Measurements from ENCODE around the gene PRKCA. TPM values are rescaled to one million over a fixed set of nuclear protein-coding genes. Genes with fewer than 3 reads are reported as not detected.

PRKCA gene
- total RNA-seq, 2 donors from 2014 or later, result 8.3 to 26.5 TPM

DNA sequence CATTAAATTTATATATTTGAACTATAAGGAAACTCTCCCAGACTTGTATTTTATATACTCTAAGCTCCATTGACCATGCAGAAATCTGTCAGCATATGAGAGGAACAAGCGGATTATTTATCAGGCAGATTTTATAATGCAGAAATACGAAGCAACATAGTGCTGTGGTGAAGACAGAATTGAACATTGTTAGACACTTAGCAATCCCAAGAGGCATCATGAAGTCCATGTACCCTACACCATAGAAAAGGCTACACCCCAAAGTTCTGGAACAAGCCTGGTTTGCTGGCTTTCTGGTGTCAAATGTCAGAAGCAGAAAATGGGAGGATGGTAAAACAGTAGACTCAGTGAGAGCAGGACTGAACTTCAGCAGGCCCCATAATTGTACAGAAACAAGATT lies 241.1 kb downstream of the PRKCA start:
- Histone ChIP-seq H3K27ac (no peak overlapping the region), H3K4me1 (replicated peaks) (no peaks in the 10 kb centered on the region), H3K4me3 (no peak overlapping the region), H3K9me3 (no peaks in the 10 kb centered on the region), H3K36me3 (no peaks in the 10 kb centered on the region), H3K27me3 (replicated peaks; ENCODE audit: insufficient read depth) (no peaks in the 10 kb centered on the region)
- DNase-seq (ENCODE audit: low spot score), result no peak
- intact Hi-C loops (cut with DNase I), result no loop called here
- no peak for TF ChIP-seq POLR2A (IDR thresholded peaks at IDR 0.05)
- TF ChIP-seq, protein P1, sequence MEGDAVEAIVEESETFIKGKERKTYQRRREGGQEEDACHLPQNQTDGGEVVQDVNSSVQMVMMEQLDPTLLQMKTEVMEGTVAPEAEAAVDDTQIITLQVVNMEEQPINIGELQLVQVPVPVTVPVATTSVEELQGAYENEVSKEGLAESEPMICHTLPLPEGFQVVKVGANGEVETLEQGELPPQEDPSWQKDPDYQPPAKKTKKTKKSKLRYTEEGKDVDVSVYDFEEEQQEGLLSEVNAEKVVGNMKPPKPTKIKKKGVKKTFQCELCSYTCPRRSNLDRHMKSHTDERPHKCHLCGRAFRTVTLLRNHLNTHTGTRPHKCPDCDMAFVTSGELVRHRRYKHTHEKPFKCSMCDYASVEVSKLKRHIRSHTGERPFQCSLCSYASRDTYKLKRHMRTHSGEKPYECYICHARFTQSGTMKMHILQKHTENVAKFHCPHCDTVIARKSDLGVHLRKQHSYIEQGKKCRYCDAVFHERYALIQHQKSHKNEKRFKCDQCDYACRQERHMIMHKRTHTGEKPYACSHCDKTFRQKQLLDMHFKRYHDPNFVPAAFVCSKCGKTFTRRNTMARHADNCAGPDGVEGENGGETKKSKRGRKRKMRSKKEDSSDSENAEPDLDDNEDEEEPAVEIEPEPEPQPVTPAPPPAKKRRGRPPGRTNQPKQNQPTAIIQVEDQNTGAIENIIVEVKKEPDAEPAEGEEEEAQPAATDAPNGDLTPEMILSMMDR (IDR thresholded peaks at IDR 0.05), result no peak
- TF ChIP-seq POLR2AphosphoS5 (IDR thresholded peaks at IDR 0.05), result no peak
- WGBS, result 87% methylated on average over 2 of the region's 2 CpGs

DNA sequence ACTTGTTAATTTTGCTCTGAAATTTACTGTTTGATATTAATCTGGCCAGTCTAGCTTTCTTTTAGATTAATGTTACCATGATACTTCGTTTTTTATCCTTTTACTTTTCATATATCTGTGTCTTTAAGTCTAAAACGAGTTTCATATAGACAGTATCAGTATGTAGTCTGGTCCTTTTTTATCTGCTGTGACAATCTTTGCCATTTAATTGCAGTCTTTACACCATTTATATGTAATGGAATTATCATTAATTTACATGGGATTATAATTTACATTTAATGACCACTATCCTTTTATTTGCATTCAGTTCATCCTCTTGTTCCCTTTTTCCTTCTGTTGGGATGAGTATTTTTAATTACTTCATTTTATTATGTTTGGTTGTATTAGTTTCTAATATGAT lies 243.5 kb downstream of the PRKCA start:
- no peak for DNase-seq (ENCODE audit: low spot score)
- H3K4me1 ChIP-seq (replicated peaks), result no peaks in the 10 kb centered on the region
- TF ChIP-seq, protein P1 (IDR thresholded peaks at IDR 0.05), result no peak
- no peak for TF ChIP-seq POLR2A (IDR thresholded peaks at IDR 0.05)
- no peak for TF ChIP-seq POLR2AphosphoS5 (IDR thresholded peaks at IDR 0.05)
- intact Hi-C loops (cut with DNase I), result no loop called here
- H3K36me3 ChIP-seq, result no peaks in the 10 kb centered on the region
- H3K4me3 ChIP-seq, result no peak overlapping the region
- no peak overlapping the region for H3K27ac ChIP-seq
- no peaks in the 10 kb centered on the region for H3K27me3 ChIP-seq (replicated peaks; ENCODE audit: insufficient read depth)
- WGBS, result 95% methylated on average over 2 of the region's 2 CpGs
- no peaks in the 10 kb centered on the region for H3K9me3 ChIP-seq

DNA sequence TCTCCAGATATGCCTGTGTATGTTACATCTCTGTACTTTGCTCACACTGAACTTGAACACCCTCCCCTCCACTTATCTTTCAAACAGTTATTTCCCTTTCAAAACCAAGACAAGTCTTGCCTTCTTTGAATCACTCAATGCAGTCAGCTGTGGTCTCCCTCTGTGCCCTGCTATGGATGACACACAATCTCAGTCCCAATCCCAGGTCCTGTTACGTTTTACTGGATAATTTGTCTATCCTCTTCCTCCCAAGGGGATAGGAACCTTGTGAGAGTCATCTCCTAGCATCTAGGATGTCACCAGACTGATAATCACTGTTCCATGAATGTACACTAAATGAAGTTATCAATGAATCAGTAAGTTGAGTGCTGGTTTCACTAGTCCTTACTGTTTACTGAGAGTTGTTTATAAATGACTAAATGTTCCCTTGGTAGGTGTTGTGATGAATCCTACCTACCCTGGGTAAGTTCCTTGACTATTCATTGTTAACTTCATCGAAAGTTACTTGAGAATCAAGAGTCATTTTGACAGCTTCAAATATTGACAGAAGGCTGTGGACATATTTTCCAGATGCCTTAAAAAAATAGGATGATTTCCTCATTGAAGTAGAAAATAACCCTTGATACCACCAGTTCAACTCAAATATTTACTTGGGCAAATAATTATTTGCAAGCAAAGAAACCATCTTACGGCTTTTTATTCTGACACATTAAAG lies 244.9 kb downstream of the PRKCA start:
- H3K27me3 ChIP-seq (replicated peaks; ENCODE audit: insufficient read depth), result no peaks in the 10 kb centered on the region
- intact Hi-C loops (cut with DNase I), result no loop called here
- no peaks in the 10 kb centered on the region for H3K36me3 ChIP-seq
- 57% methylated on average over 3 of the region's 3 CpGs for WGBS
- no peak overlapping the region for H3K27ac ChIP-seq
- no peaks in the 10 kb centered on the region for H3K9me3 ChIP-seq
- no peak for DNase-seq (ENCODE audit: low spot score)
- H3K4me3 ChIP-seq, result no peak overlapping the region
- TF ChIP-seq, protein P1 (IDR thresholded peaks at IDR 0.05), result no peak
- TF ChIP-seq POLR2AphosphoS5 (IDR thresholded peaks at IDR 0.05), result no peak
- no peak for TF ChIP-seq POLR2A (IDR thresholded peaks at IDR 0.05)
- H3K4me1 ChIP-seq (replicated peaks), result no peaks in the 10 kb centered on the region

DNA sequence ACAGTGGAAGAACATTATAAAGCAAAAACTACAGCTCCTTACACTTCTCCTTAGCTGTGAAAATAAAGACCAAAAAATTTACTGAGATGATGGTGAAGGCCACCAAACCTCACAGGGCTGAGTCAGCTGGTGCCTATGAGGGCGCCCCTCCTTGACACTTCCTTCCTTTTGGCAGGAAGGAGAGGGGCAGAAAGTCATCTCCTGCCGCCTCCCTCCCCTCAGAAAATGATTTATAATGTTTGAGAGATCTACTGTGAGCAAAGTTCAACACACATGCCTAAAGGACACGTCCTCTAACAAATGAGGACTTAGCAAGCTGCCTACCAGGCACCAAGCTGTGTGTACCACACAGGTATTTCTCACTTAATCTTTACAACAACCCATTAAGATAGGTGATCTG lies 245.7 kb downstream of the PRKCA start:
- H3K27ac ChIP-seq, result no peak overlapping the region
- H3K27me3 ChIP-seq (replicated peaks; ENCODE audit: insufficient read depth), result no peaks in the 10 kb centered on the region
- WGBS, result 54% methylated on average over 3 of the region's 3 CpGs
- H3K36me3 ChIP-seq, result no peaks in the 10 kb centered on the region
- H3K4me1 ChIP-seq (replicated peaks), result no peaks in the 10 kb centered on the region
- intact Hi-C loops (cut with DNase I), result no loop called here
- H3K9me3 ChIP-seq, result no peaks in the 10 kb centered on the region
- no peak overlapping the region for H3K4me3 ChIP-seq
- no peak for DNase-seq (ENCODE audit: low spot score)
- TF ChIP-seq POLR2AphosphoS5 (IDR thresholded peaks at IDR 0.05), result no peak
- TF ChIP-seq, protein P1 (IDR thresholded peaks at IDR 0.05), result no peak
- TF ChIP-seq POLR2A (IDR thresholded peaks at IDR 0.05), result no peak

DNA sequence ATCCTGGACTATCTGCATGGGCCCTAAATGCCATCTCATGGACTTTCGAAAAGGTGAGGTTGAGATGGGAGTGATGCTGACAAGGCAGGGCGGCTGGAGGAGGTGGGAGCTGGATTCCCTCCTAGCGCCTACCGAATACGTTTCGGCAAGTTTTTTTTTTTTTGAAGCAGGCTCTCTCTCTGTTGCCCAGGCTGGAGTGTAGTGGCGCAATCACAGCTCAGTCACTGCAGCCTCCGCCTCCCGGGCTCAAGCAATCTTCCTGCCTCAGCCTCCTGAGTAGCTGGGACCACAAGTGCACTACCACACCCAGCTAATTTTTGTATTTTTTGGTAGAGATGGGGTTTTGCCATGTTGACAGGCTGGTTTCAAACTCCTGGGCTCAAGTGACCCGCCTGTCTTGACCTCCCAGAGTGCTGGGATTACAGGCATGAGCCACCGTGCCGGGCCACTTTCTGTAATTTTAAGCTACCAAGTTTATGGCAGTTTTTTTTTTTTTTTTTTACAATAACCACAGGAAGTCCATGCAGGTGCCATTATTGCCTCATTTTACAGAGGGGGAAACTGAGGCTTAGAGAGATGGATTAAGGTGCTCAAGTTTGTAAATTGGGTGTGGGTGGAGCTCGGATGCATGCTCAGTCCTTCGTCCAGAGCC lies 246.4 kb downstream of the PRKCA start:
- no peaks in the 10 kb centered on the region for H3K27me3 ChIP-seq (replicated peaks; ENCODE audit: insufficient read depth)
- no peaks in the 10 kb centered on the region for H3K9me3 ChIP-seq
- intact Hi-C loops (cut with DNase I), result no loop called here
- 97% methylated on average over 14 of the region's 14 CpGs for WGBS
- no peaks in the 10 kb centered on the region for H3K36me3 ChIP-seq
- no peak for DNase-seq (ENCODE audit: low spot score)
- H3K4me1 ChIP-seq (replicated peaks), result no peaks in the 10 kb centered on the region
- no peak overlapping the region for H3K27ac ChIP-seq
- TF ChIP-seq POLR2A (IDR thresholded peaks at IDR 0.05), result no peak
- no peak for TF ChIP-seq POLR2AphosphoS5 (IDR thresholded peaks at IDR 0.05)
- TF ChIP-seq, protein P1 (IDR thresholded peaks at IDR 0.05), result no peak
- H3K4me3 ChIP-seq, result no peak overlapping the region

Measured in prostate gland (tissue), 2 donors.